Embryonic facial prominence (tissue), 1 donor: ENCODE measurements around the gene CNOT2.
A peak's percentile ranks its signal among the peaks of the same experiment; 100 is the strongest.
"Not testable (repeated sequence)": the region's sequence is repeated elsewhere in the genome, so short reads cannot be mapped to it uniquely, and the experiment has no call there.

Experiments used
- DNase-seq: peaks from one replicate; pipeline ENCODE4 v3.0.0-alpha.2; 2016; ENCODE audit errors: extremely low spot score

CNOT2 gene

GRCh38 chr12:70364695-70365397 lies 121.6 kb downstream of the CNOT2 start:
- DNase-seq, result no peak

GRCh38 chr12:70365398-70365647 lies 122.1 kb downstream of the CNOT2 start:
- no peak for DNase-seq

DNA sequence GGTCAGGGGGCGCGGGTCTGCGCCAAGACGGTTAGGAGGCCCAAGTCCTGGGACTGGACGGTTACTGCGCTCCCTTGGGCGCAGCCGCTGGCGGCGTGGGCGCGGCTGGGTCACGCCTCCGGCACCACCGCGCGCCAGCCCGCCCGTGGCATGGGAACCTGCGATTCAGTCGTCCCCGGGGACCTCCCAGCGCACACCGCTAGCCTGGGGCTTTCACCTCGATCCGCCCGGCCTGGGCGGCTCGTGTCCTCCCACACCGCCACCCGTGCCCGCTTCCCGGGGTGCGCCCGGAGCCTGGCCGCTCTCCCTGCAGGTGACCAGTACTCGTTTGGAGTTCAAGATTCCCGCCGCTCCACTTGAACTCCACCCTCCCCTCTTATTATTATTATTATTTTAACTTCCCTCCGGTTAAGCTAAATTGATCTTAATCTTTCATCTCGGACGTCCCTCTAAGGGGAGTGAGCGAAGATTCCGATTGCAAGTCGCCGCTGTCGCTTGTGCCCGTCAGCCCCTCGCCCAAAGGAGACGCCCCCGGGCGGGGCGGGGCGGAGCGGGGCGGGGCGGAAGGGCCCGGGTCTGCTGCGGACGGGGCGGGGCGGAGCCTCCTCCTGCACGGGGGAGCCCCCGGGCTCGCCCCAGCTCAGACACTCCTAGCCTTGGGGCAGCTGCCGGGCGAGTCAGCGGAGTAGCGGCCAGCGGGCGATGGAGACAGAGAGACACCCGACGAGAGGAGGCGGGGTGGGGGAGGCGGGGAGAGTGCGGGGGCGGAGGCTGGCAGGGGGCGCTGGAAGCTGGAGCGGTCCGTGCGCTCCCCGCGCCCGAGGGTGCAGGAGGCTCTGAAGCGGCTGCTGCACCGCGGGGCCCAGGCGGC lies 122.7 kb downstream of the CNOT2 start, which contains the start of gene KCNMB4:
Gene KCNMB4, plus strand, starts transcription at position 643 of the 871 bp plus-strand sequence. CDS start 445 bp downstream, outside the sequence.
- DNase-seq, result peak; percentile 17

DNA sequence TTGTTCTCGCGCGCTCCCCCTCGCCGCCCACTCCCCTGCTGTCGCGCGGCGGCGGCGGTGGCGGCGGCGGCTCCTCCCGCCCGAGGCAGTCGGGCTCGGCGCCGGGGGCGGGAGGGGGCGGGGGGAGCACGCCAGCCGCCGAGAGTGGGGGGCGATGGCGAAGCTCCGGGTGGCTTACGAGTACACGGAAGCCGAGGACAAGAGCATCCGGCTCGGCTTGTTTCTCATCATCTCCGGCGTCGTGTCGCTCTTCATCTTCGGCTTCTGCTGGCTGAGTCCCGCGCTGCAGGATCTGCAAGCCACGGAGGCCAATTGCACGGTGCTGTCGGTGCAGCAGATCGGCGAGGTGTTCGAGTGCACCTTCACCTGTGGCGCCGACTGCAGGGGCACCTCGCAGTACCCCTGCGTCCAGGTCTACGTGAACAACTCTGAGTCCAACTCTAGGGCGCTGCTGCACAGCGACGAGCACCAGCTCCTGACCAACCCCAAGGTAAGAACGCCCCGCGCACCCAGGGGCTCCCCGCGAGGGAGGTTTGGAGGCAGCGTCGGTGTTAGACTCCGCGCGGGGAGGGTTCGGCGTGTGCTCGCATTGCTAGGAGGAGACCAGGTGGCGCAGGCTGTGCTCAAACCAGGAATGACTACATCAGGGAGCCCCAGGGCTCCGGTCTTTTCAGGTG lies 123.5 kb downstream of the CNOT2 start:
- DNase-seq, result no peak

DNA sequence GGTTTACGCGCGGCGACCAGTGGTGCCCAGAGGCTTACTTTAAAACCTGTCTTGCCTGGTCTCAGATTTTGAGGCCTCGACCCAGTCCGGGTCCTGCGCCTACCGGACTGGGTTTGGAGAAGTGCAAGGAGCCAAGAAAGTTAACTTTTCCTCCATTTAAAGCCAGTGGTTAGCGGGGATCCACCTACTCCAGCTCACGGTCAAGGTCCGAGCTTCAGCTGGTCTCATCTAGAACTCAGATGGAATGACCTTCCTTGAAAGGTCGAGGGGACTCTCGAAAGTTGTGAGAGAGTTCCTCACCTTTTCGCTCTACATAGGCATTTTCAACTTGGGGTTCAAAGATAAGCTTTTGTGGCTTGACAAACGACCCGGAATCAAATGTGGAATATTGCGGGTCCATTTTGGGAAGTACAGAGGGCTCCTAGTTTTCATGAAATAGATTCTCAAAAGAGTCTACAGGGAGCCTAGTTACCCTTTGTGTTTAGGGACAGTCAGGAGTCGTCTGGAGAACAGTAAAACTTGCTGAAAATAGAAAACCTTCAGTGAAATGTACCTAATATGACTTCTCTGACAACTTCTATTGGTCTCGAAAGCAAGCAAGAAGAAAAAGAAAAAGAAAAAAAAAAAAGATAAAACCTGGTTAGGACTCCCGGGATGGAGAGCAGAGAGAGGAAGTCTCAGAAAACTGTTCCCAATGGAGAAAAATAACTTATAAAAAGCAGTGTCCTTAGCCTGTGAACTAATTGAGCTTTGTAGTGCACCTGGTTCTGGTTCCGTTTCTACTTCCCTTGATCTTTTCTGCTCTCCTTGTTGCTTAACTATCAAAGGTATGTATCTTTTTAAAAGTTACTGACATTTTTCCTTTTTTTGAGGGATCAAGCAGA lies 124.3 kb downstream of the CNOT2 start:
- no peak for DNase-seq

DNA sequence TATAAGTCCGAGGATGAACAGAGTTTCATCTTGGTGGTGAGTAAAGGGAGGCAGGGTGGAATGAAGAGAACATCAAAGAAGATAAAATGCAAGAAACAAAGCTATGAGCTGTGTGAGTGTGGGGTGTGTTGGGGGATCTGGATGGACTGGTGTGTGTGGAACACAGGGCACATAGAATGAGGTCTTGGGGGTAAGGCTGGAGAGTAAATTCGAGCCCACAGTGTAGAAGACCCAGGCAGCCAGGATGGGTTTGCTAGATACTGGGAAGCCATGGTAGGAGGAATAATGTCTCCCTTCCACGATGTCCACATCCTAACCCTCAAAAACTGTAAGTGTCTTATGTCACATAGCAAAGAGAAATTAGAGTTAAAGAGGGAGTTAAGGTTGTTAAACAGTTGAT lies 129.6 kb downstream of the CNOT2 start:
- DNase-seq, result no peak

- DNase-seq, result no peak
Observed at GRCh38 chr12:70379846-70380245, 136.6 kb downstream of the CNOT2 start.

GRCh38 chr12:70383484-70383883 lies 140.3 kb downstream of the CNOT2 start:
- DNase-seq, result no peak

GRCh38 chr12:70383886-70384285 lies 140.7 kb downstream of the CNOT2 start:
- no peak for DNase-seq

GRCh38 chr12:70386771-70387170 lies 143.5 kb downstream of the CNOT2 start:
- DNase-seq, result no peak

DNA sequence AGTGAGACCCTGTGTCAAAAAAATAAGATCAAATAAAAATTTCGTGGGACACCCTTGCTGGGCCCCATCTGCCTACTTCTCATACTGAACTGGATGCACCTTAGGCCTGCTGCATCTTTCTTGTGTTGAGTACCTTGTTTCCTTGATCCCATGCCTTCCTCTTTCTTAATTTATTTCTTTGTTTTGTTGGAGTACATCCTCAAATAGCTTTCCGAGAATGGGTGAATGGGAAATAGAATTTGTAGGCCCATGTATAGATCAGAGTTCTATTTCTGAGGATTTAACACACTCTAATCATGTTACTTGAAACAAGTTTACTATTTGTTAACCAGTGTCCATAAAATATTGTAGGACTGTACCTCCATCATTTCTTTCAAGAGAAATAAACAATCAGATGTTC lies 146.4 kb downstream of the CNOT2 start:
- DNase-seq, result no peak

GRCh38 chr12:70392631-70393030 lies 149.4 kb downstream of the CNOT2 start:
- DNase-seq, result not testable (repeated sequence)

DNA sequence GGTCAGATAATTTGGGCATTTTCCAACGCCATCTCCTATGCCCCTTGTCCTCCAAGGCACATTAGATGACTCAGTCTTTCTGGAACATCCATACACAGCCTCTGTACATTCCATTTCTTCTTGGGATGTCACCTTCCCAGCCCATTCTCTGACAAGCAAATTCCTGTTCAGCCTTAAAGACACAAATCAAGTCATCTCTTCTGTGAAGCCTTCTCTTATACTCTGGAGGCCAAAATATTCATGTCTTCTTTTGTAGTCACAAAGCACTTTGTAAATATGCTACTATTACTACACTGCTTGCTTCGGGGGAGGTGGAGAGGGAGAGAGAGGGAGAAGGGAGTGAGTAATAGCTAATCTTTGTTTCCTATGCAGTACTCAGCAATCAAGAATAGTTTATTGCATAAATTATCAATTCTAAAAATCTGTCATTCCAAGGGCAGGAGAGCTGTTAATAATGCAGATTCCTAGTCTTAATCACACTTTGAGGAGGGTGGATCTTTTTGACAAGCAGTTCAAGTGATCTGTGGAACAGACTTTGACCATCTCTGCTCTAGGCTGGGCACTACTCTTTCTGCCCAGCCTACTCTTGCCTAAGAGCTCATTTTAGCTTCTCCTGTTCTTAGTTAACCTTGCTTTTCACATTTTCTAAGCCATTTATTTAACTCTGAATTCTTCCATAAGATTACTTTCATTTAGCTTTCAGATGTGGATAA lies 150.7 kb downstream of the CNOT2 start:
- DNase-seq, result no peak

DNA sequence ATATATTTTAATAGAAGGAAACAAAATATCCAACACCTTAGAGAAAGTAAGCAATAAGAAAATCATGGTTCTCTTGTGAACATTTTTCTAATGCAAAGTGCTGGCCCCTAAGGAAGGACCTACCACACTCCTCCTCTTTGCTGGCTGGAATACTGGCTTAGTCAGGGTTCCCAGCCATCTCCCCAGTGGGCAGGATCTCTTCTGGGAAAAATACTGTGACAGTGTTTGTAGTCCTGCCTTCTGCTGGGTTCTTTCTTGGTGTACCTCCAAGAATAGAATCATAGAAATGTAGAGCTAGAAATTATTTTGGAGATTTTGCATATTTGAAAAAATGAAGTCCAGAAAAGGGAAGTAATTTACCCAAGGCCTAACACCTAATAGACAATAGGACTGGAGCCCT lies 154.8 kb downstream of the CNOT2 start:
- no peak for DNase-seq

- no peak for DNase-seq
Observed at GRCh38 chr12:70398862-70399261, 155.6 kb downstream of the CNOT2 start.

DNA sequence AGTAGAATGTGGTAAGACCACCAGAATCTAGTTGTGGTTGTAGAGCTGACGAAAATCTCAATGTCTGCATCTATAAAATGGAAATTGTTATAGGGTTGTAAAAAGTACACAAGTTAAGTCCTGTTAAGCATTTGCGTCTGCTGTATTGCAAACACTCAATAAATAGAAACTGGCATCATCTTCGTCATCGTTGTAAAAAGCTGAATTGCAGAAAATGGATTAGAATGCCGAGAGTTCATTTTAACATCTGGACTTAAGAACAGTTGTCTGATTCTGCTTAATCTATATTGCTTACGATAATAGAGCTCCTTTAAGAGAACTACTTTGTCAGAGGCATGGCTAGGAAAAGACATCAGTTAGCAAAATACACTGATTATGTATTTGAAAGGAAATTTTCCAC lies 156.1 kb downstream of the CNOT2 start:
- no peak for DNase-seq

DNA sequence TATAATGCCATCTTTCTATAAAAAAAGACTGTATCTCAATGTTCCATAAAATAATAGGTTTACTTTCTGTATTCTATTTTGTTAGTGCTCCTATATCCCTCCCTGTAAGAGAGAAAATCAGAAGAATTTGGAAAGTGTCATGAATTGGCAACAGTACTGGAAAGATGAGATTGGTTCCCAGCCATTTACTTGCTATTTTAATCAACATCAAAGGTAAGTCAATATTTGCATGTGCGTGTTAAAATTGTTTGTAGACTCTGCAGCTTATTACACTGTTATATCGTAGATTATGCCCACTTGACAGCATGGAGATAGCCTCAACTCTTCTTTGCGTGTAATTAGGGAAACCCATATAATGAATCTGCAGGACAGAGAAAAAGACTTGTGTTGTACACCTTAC lies 156.9 kb downstream of the CNOT2 start:
- DNase-seq, result no peak

- no peak for DNase-seq
Observed at GRCh38 chr12:70402597-70402996, 159.4 kb downstream of the CNOT2 start.

DNA sequence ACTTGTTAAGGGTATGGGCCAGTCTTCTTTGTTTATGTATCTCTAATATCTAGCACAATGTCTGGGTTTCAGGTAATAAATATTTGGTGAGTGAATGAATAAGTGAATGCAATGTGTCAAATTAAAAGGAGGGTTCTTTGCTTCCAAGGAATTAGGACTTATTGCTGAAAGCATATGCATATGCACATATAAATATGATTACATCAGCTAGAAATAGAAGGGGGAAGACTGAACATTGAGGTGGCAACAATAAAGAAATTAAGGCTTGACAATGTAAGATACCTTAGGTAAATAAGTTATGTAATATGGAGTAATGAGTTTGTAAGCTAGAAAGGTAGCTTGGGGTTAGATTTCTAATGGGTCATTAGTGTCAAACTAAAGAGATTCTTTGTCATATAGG lies 160.6 kb downstream of the CNOT2 start:
- no peak for DNase-seq
